Liver (tissue), 3 donors: ENCODE results near the gene CNIH3.

Experiments
- FOXA2 ChIP-seq: IDR thresholded peaks from 2 replicates; pipeline ENCODE4 v1.6.1; 2016; ENCODE audit warnings: antibody characterized with exemption
- RXRA ChIP-seq, 2 donors: IDR thresholded peaks; 2 replicates each; pipeline ENCODE4 v1.6.1; 2017 to 2018; ENCODE audit warnings: antibody characterized with exemption in 2 of 2, mild to moderate bottlenecking in 1 of 2
- TF ChIP-seq, protein P1 (sequence below): fragments of 150-350 bp; IDR thresholded peaks from 2 replicates; pipeline ENCODE4 v1.5.1; 2017; ENCODE audit warnings: improper control_type of control experiment, low read depth, low read length; ENCODE audit not compliant: missing input control
- TF ChIP-seq, protein P2 (sequence below): IDR thresholded peaks from 2 replicates; pipeline ENCODE4 v1.6.1; 2016; ENCODE audit warnings: antibody characterized with exemption, mild to moderate bottlenecking
- donor health status: healthy.
- donor health status: healthy.

DNA sequence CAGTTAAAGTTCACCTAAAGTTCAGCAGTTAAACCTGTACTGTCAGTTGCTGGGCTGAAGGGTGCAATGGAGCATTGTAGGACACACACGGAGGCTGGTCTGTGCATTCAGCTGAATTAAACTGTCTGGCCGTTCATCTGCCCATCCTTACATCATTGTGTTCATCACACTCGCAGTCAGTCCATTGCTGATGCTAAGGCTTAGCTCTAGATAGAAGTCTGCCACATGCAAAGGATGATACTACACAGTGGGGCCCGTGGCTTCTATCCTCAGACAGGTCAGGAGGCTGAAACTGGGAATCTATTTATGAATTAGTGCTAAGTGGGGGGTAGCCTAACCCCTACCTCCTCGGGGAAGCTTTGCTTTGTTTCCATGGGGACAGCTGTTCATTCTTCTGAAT lies 60.4 kb downstream of the CNIH3 start:
- TF ChIP-seq, protein P1, sequence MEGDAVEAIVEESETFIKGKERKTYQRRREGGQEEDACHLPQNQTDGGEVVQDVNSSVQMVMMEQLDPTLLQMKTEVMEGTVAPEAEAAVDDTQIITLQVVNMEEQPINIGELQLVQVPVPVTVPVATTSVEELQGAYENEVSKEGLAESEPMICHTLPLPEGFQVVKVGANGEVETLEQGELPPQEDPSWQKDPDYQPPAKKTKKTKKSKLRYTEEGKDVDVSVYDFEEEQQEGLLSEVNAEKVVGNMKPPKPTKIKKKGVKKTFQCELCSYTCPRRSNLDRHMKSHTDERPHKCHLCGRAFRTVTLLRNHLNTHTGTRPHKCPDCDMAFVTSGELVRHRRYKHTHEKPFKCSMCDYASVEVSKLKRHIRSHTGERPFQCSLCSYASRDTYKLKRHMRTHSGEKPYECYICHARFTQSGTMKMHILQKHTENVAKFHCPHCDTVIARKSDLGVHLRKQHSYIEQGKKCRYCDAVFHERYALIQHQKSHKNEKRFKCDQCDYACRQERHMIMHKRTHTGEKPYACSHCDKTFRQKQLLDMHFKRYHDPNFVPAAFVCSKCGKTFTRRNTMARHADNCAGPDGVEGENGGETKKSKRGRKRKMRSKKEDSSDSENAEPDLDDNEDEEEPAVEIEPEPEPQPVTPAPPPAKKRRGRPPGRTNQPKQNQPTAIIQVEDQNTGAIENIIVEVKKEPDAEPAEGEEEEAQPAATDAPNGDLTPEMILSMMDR: no peak
- no peak for TF ChIP-seq RXRA (IDR thresholded peaks at IDR 0.05)
- TF ChIP-seq FOXA2: no peak
- TF ChIP-seq, protein P2, sequence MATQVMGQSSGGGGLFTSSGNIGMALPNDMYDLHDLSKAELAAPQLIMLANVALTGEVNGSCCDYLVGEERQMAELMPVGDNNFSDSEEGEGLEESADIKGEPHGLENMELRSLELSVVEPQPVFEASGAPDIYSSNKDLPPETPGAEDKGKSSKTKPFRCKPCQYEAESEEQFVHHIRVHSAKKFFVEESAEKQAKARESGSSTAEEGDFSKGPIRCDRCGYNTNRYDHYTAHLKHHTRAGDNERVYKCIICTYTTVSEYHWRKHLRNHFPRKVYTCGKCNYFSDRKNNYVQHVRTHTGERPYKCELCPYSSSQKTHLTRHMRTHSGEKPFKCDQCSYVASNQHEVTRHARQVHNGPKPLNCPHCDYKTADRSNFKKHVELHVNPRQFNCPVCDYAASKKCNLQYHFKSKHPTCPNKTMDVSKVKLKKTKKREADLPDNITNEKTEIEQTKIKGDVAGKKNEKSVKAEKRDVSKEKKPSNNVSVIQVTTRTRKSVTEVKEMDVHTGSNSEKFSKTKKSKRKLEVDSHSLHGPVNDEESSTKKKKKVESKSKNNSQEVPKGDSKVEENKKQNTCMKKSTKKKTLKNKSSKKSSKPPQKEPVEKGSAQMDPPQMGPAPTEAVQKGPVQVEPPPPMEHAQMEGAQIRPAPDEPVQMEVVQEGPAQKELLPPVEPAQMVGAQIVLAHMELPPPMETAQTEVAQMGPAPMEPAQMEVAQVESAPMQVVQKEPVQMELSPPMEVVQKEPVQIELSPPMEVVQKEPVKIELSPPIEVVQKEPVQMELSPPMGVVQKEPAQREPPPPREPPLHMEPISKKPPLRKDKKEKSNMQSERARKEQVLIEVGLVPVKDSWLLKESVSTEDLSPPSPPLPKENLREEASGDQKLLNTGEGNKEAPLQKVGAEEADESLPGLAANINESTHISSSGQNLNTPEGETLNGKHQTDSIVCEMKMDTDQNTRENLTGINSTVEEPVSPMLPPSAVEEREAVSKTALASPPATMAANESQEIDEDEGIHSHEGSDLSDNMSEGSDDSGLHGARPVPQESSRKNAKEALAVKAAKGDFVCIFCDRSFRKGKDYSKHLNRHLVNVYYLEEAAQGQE: no peak
